ENCODE data around the gene P4HTM. TPM values are rescaled to one million over a fixed set of nuclear protein-coding genes. Genes with fewer than 3 reads are reported as not detected.

Gene P4HTM
- total RNA-seq, 2 donors from 2014 or later = 57.6 to 75.1 TPM

- peaks cover 30 to 35% of the 10 kb centered on the region in 2 donors for H3K4me1 ChIP-seq (ENCODE audit: control insufficient read depth in 1 of 2, low read depth in 2 of 2)
Observed at GRCh38 chr3:49022688-49023171, 32.7 kb downstream of the P4HTM start.

GRCh38 chr3:49023775-49024174 is 33.7 kb downstream of the P4HTM start:
- no peak for ATAC-seq (ENCODE audit: insufficient number of reproducible peaks, low FRiP score, low read depth)
- Histone ChIP-seq H3K27me3 (replicated peaks; ENCODE audit: insufficient read depth) (no peaks in the 10 kb centered on the region), H3K27ac (no peak overlapping the region), H3K4me1 (ENCODE audit: control insufficient read depth in 1 of 2, low read depth in 2 of 2) (peaks cover 28 to 42% of the 10 kb centered on the region in 2 donors), H3K4me3 (no peak overlapping the region), H3K36me3 (peaks cover 25% of the 10 kb centered on the region), H3K9me3 (no peaks in the 10 kb centered on the region)
- no peak for TF ChIP-seq CTCF (IDR thresholded peaks at IDR 0.05)
- no peak for DNase-seq (ENCODE audit: low spot score)

More at GRCh38 chr3:49022688-49023171, 32.7 kb downstream of the P4HTM start:
- DNase-seq (ENCODE audit: low spot score) (no peak), ATAC-seq (ENCODE audit: insufficient number of reproducible peaks, low FRiP score, low read depth) (no peak)
- TF ChIP-seq CTCF (IDR thresholded peaks at IDR 0.05) = no peak
- Histone ChIP-seq H3K27ac (peak overlapping the region; percentile 99 to 100), H3K27me3 (replicated peaks; ENCODE audit: insufficient read depth) (no peaks in the 10 kb centered on the region), H3K4me3 (peak overlapping the region; percentile 92), H3K36me3 (peaks cover 25% of the 10 kb centered on the region), H3K9me3 (no peaks in the 10 kb centered on the region)

- no peaks in the 10 kb centered on the region for H3K27me3 ChIP-seq (replicated peaks; ENCODE audit: insufficient read depth)
- no peak overlapping the region for H3K27ac ChIP-seq
- H3K4me1 ChIP-seq (ENCODE audit: control insufficient read depth in 1 of 2, low read depth in 2 of 2) = peaks cover 21 to 38% of the 10 kb centered on the region in 2 donors
- H3K36me3 ChIP-seq = peaks cover 25% of the 10 kb centered on the region
- no peak overlapping the region for H3K4me3 ChIP-seq
- no peaks in the 10 kb centered on the region for H3K9me3 ChIP-seq
- ATAC-seq (ENCODE audit: insufficient number of reproducible peaks, low FRiP score, low read depth) (no peak), DNase-seq (ENCODE audit: low spot score) (no peak)
- no peak for TF ChIP-seq CTCF (IDR thresholded peaks at IDR 0.05)
Observed at GRCh38 chr3:49024449-49024848, 34.4 kb downstream of the P4HTM start.

- Histone ChIP-seq H3K4me3 (no peak overlapping the region), H3K9me3 (no peaks in the 10 kb centered on the region), H3K27ac (no peak overlapping the region), H3K36me3 (peaks cover 25% of the 10 kb centered on the region), H3K4me1 (ENCODE audit: control insufficient read depth in 1 of 2, low read depth in 2 of 2) (peaks cover 14 to 30% of the 10 kb centered on the region in 2 donors), H3K27me3 (replicated peaks; ENCODE audit: insufficient read depth) (no peaks in the 10 kb centered on the region)
- no peak for TF ChIP-seq CTCF (IDR thresholded peaks at IDR 0.05)
- ATAC-seq (ENCODE audit: insufficient number of reproducible peaks, low FRiP score, low read depth) (no peak), DNase-seq (ENCODE audit: low spot score) (no peak)
Observed at GRCh38 chr3:49025005-49025792, 35.2 kb downstream of the P4HTM start.

GRCh38 chr3:49025793-49026520 is 35.9 kb downstream of the P4HTM start:
- no peak for ATAC-seq (ENCODE audit: insufficient number of reproducible peaks, low FRiP score, low read depth)
- no peak for TF ChIP-seq CTCF (IDR thresholded peaks at IDR 0.05)
- Histone ChIP-seq H3K9me3 (no peaks in the 10 kb centered on the region), H3K4me3 (no peak overlapping the region), H3K36me3 (peaks cover 25% of the 10 kb centered on the region), H3K4me1 (ENCODE audit: control insufficient read depth in 1 of 2, low read depth in 2 of 2) (peaks cover 9 to 24% of the 10 kb centered on the region in 2 donors), H3K27ac (no peak overlapping the region), H3K27me3 (replicated peaks; ENCODE audit: insufficient read depth) (no peaks in the 10 kb centered on the region)
- DNase-seq (ENCODE audit: low spot score) = no peak
